Left cardiac atrium (tissue), 4 donors: ENCODE results near the gene RGCC. TPM values are rescaled to one million over a fixed set of nuclear protein-coding genes. Genes with fewer than 3 reads are reported as not detected.
"Not testable (repeated sequence)": the region's sequence is repeated elsewhere in the genome, so short reads cannot be mapped to it uniquely, and the experiment has no call there.

Experiments used
- ATAC-seq, 2 donors: fragments of 200-7000 bp; cut with Tn5 transposase; one replicate each; pipeline ENCODE4 v1.9.1; 2020; ENCODE audit warnings: mild to moderate bottlenecking in 2 of 2, moderate library complexity in 2 of 2
- DNase-seq: peaks from one replicate; pipeline ENCODE4 v3.0.0-alpha.2; 2020
- intact Hi-C, 2 donors: fragments of 100-400 bp; cut with DNase I; formaldehyde crosslinking; loops; one replicate each; pipeline versions ENCODE4 v1.14.1 to v1.15.1; 2022 to 2023
- total RNA-seq, 2 donors: library from RNA; stranded (reverse); fragmentation: NEBNext Ultra II Directional; extraction: Animal tissue kit (Norgen Biotek cat#: 25700); gene quantifications; one replicate each; pipeline ENCODE4 v1.2.1, GENCODE V29; 2021
- donor health status: DM: no; HTN: yes; CAD: no.
- donor health status: DM: no; HTN: yes; CAD: no; lungs with severe emphysema.
- donor health status: DM: yes; HTN: yes; CAD: no.
- donor health status: Dilated cardiomyopathy.

The RGCC gene
- total RNA-seq, 2 donors from 2014 or later: 40.8 to 43.2 TPM

DNA sequence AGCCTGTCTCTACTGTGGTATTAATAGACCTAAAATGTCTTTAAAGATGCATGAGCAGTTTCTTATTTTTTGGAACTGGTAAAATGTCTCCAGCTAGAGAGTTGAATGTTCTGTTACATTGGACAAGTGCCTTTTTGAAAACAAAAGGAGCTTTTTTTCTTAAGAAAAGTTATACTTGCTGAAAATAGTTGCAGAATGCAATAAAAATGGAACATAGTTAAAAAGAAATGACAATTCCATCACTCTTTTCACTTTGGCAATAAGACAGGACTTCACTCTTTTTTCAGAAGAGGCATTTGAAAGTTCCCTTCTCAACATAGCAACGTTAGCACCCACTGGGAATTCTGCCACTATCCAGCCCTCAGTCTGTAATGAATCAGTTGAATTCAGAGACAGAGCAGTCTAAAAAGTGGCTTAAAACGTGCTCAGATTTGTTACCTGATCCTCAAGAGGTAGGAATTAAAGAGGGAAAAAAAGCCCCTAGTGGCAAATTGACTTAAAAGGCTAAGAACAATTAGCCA lies 10.1 kb downstream of the RGCC start:
- intact Hi-C loops: no loop called here
- ATAC-seq (no peak), DNase-seq (no peak)

DNA sequence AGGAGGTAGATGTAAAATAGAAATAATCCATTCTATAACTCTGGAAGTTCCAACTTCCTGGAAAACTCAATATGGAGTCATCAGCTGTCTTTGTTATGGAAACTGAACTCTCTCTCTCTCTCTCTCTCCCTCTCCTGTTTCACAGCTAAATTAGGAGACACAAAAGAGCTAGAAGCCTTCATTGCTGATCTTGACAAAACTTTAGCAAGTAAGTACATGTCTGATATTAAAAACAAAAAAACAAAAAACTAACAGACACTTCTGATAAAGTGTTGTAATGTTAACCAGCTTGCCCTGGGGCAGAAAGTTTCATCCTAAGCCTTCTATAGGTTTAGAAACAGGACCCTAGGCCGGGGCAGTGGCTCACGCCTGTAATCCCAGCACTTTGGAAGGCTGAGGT lies 11.3 kb downstream of the RGCC start:
- no peak for DNase-seq
- intact Hi-C loops: no loop called here
- ATAC-seq: no peak

DNA sequence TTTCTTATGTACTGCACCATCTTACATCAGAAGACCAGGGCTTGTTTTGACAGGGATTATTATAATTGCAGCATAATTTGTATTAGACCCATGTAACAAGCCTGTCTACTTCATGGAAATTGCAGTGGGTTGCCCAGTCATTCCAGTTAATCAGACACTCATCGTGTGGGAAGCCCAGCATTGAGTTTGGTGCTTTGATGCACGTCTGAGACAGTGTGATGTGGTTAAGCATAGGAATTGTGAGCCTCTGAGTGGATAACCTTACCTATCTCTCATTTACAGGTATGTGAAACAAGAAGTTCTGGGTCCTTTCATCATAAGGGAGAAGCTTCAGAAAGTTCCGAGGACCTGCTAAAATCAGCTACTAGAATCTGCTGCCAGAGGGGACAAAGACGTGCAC lies 12.8 kb downstream of the RGCC start:
- ATAC-seq (no peak), DNase-seq (no peak)
- intact Hi-C loops: no loop called here

DNA sequence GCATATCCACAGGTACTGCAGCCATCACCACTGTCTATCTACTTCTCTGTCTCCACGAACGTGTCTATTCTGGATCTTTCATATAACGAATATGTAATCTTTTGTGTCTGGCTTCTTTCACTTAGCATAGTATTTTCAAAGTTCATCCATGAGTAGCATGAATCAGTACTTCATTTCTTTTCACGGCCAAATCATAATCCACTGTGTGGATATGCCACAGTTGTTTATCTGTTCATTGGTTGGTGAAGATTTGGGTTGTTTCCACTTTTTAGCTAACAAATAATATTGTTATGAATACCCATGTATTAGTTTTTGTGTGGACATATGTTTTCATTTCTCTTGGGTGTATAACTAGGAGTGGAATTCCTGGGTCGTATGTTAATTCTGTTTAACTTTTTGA lies 14.4 kb downstream of the RGCC start:
- no peak for ATAC-seq
- intact Hi-C loops: no loop called here
- no peak for DNase-seq

DNA sequence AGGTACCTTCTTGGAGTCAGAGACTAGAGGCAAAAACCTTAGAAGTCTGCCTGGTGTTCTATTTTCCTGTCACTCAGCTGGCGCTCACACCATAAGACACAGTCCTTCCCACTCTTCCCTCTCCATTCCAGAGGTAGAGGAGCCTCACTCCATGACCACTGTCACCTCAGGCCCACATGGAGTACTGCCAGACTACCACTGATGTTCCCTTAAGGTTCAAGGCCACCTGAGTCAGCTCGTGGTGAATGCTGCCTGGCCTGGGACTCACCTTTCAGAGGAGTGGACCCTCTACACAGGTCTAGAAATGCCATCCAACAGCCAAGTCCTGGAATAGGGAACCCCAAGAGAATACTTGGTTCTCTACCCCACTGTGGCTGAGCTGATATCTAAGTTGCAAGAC lies 29.9 kb downstream of the RGCC start:
- ATAC-seq: no peak
- intact Hi-C loops: no loop called here
- no peak for DNase-seq

DNA sequence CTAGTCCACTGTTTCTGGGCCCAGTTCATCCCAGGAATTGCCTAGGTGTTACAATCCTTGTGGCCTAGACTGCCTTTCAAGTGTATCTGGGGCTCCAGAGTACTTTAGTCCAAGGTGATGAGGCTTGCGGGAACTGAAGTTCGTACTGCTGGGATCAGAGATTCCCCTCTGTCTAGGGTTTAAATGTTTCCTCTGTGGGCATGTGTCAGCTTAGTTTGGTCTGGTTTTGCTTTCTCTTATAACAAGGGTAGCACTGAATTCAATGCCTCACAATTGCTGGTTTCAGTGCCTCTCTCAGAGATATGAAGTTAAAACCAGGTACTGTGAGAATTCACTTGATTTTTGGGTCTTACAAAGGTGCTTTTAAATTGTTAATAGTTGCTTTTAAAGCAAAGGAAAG lies 30.8 kb downstream of the RGCC start:
- ATAC-seq: no peak
- DNase-seq: no peak
- intact Hi-C loops: no loop called here

DNA sequence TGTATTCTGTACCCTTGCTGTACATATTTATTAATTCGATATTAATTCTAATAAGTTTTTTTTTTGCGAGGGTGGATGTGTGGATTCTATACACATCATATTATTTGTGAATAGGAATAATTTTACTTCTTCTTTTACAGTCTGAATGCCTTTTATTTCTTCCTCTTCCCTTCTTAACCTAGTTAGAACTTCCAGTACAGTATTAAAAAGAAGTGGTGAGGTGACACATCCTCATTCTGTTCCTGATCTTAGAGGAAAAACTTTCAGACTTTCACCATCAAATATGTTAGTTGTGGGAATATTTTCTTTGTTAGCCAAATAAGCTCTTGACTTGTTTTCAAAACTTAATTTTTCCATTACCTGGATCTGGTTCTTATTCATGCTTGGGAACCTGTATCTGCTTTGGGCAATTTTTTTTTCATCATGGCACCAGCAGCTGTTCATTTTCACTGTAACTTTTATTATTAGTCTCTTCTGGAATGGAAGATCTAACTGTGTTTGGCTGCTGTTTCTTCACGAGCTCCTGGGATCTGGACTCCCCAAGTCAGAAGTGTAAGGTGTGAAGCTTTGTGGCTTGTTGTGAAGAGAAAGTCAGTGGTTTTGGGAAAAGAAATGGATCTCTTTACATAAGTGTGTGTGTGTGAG lies 33.1 kb downstream of the RGCC start:
- intact Hi-C loops: no loop called here
- ATAC-seq: no peak

DNA sequence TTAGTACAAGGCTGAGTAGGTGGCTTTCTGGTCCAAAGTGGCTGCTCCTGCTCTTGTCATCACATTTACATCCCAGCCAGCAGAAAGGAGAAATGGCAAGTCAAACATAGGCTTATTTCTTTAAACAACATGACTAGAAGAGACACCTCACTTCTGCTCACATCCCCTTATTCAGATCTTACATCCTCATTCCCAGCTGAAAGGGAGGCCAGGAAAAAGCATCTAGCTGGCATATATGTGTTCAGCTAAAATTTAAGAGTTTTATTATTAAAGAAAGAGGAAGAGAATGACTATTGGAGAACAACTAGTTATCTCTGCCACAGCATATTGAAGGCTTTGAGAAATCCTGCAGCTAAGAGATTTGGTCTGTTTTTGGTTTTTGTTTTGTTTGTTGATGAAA lies 34.1 kb downstream of the RGCC start:
- DNase-seq: no peak

More for the DNA sequence above, 33.1 kb downstream of the RGCC start:
- no peak for DNase-seq

DNA sequence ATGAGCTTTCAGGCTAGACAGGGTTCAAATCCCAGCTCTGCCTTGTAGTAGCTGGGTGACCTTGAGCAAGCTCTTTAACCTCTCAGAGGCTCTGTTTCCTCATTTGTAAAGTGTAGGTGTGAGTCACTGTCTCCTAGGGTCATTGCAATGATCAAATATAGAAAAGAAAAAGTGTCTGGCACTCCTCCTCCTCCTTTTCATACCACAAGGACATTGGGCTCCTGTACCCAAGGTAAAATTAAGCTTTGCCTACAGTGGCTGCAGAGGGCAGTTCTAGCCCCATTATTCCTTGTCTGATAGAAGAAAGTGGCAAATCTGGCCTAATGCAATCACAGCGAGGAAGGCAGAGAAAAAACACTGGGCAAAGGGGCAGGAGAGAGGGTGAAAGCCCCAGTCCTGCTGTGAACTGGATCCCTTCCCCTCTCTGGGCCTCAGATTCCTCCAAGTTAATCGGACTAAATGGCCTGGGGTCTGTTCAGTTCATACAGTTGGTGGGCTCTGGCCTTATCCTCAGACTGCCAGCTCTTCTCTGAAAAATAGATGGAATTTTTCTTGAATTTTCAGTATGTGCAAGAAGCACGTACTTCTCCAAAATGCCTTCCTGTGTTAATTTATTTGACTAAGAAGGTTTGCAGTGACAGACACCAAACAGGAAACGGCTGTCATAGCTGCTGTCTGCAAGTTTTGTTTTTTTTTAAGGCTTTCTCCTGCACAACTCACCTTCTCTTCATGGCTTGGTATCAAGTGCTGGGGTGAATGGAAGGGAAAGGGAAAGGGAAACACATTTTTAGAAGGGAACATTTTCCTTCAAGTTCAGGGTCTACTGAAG lies 35.3 kb downstream of the RGCC start:
- ATAC-seq (no peak), DNase-seq (no peak)
- intact Hi-C loops: no loop called here

More for the DNA sequence above, 34.1 kb downstream of the RGCC start:
- no peak for ATAC-seq
- intact Hi-C loops: no loop called here

DNA sequence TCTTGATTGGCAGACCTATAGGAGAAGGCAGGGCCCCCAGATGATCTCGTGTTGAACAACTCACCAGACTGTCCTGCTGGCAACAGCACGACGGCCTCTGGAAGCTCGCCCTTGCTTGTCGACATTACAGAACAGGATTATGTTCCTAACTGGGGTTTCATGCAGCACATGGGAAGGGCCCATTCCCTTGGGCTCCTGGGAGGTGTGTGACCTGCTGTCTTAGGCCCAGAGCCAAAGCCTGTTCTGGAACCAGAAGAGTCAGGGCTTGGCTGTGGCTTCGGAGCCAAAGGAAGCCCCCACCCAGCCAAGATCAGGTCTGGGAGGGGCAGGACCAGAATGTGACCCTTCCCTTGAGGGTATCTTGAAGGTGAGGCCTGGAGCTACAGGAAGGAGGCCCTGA lies 36.9 kb downstream of the RGCC start:
- ATAC-seq (peak in 1 of 2 donors; percentile 53), DNase-seq (no peak)
- intact Hi-C loops: no loop called here

DNA sequence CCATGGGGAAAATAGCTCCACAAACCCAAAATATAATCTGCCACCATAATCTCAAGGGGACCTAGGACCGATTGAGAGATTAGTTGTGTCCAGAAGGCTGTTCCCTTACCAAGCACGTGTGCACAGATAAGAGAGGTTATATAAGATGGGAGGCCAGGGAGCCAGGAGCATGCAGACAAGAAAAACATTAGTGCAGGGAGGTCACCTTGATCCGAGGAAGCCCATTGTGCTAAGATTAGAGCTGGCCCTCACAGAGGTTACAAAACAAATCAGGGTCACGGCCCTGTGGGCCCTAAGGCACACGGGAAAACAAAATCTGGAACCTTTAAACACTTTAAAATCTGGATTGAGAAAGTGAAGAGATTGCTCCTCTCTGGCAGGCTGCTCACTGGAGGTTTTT lies 37.7 kb downstream of the RGCC start:
- DNase-seq (no peak), ATAC-seq (peak; percentile 28 to 34)
- intact Hi-C loops: no loop called here

DNA sequence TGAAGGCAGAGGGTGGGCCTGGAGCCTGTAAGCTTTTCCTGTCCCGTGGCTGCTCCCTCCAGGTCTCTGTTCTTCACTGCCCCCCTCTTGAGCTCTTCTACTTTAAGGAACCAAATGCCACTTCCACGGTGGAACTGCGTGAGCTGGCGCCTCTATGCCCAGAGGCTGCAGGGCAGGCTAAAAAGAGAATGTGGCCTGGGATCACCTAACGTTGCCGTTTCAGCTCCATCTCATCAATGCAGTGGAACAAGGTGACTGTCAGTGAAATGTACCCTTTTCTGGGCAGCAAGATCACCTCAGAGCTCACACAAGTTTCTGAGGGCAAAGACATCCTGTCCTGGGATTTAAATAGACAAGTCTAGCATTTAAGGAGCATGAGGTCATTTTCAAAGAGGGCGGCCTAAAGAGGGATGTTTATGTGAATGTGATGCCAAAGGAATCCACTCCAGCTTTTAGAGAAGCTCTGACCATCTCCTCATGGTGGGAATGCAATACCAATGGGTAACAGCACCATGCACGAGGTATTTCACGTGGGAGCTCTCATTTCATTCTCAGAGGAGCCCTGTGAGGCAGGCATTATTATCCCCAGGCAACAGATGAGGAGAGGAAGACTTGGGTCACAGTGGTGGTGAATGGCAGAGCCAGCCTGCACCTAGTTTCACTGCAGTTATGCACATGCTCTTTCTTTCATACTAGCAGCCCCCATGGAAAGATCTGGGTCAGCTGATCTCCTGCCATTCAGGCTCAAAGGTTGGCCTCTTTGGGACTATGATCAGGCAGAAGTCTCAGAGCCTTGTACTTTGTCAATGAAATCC lies 39.3 kb downstream of the RGCC start:
- peak in 1 of 2 donors; percentile 23 for ATAC-seq
- intact Hi-C loops: no loop called here
- DNase-seq: no peak

DNA sequence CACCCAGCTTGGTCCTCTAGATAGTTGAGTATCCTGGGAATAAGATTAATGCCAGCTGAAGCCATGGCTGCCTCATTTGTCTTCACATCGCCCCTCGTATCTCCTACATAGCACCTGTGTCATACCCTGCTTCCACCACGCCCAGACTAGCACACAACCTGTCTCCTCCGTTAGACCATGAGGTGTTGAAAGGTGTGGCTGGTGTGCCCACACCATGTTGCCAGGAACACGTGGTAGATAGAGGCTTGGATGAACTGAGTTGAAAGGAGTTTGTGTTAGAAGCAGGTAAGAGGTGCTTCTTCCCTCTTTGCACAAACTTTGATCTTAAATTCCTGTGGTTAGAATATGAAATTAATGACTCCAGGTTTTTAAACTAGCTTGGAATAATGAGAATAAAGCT lies 40.1 kb downstream of the RGCC start:
- DNase-seq (no peak), ATAC-seq (no peak)
- intact Hi-C loops: no loop called here

DNA sequence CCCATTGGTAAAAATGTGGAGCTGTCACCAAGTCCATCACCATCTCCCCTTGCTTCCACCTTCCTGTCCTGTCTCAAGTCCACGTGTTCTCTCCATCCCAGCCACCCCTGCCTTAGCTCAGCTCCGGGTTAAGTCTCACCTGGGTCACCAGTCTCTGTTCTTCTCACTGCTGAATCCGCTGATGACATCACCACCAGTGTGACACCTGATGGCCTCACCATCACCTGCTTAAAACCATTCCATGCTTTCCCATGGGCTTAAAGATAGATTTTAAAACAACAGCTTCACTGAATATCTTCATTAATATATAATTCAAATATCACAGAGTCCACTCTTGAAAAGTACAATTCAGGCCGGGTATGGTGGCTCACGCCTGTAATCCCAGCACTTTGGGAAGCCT lies 42.1 kb downstream of the RGCC start:
- ATAC-seq (no peak), DNase-seq (no peak)
- intact Hi-C loops: no loop called here

DNA sequence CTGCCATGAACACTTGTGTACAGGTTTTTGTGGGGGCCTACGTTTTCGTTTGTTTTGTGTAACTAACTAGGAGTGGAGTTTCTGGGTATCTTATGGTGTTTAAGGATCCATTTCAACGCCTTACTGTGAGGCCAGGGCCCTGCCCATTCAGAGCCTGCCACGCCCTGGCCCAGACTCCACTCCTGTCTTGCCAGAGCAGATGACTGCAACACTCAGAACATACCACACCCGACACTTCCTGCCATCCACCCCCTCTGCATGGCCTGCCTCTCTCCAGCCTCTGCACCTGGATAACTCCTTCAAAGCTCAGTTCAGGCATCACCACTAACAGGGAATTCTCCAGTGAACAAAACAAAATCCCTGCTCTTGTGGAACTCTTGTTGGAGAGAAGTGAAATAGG lies 43.2 kb downstream of the RGCC start:
- ATAC-seq (peak in 1 of 2 donors; percentile 19), DNase-seq (no peak)
- intact Hi-C loops: no loop called here

DNA sequence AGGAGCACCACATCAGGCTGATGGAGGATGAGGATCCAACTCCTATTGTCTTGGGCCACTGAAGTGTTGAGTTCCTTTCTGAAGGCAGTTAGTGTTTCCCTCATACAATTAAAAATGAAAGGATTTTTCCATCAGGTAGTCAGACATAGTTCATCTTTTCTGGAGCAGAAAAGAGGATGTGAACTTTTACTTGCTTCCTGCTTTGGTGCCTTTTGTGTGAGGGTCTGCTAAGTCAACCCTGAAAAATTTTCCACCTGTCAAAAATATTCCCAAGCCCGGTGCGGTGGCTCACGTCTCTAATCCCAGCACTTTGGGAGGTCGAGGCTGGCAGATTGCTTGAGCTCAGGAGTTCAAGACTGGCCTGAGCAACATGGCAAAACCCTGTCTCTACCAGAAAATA lies 43.9 kb downstream of the RGCC start:
- intact Hi-C loops: no loop called here
- DNase-seq (no peak), ATAC-seq (no peak)

DNA sequence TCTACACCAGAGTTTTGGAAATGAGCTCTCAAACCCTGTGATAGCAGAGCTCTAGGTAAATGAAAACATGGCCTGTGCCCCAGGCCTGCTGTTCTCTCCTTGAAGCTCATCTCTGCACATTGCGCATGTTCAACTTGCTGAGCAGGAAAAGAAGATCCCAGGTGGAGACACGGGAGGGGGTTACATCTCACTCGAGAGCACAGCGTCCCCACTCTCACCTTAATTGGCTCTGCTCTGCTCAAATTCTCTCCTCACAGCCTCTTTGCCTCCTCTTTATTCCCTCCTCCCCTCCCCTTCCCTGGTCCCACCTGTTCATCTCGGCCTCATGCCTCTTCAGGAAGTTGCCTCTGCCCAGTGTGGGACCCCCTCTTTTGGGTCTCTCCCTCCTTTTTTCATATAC lies 44.7 kb downstream of the RGCC start:
- no peak for DNase-seq
- no peak for ATAC-seq
- intact Hi-C loops: no loop called here

DNA sequence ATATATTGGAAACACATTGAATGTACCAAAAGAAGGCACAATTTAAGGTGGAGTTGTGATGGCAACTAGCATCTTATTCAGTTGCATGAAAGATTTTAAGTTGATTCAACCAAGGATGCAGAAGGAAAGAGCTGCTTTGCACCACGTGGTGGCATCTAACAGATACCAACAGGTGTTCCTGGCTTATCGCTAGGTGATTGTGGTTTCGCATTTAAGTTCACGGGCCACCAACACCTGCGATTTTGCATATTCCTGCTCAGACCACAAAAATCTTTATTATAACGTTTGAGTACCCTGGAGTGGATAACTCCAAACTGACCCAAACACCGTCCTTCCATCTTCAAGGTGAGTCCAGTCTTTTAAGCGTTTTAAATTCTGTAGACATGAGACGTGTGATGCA lies 45.3 kb downstream of the RGCC start:
- intact Hi-C loops: no loop called here
- ATAC-seq (no peak), DNase-seq (no peak)

DNA sequence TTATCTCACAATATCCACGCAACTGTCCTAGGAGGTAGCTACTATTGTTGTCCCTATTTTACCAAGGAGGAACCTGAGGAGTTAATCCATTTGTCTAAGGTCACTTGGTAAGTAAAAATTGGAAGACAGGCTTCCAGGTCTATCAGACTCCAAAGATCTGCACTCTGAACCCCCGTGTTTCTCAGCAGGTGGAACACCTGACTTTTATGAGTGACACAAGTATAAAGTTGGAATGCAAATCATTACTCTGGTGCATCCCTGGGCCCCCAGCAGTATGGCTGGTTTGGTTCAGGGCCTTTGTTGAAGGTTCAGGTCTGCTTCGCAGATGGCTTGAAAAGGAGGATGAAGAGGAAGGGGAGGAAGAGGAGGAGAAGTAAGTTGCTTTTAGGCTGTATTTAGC lies 46.0 kb downstream of the RGCC start:
- DNase-seq (no peak), ATAC-seq (no peak)
- intact Hi-C loops: no loop called here

DNA sequence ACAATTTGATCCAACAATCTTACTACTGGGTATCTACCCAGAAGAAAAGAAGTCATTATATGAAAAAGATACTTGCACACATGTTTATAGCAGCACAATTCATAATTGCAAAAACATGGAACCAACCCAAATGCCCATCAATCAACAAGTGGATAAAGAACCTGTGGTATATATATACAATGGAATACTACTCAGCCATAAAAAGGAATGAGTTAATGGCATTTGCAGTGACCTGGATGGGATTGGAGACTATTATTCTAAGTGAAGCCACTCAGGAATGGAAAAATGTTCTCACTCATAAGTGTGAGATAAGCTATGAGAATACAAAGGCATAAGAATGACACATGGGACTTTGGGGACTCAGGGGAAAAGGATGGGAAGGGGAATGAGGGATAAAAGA lies 47.3 kb downstream of the RGCC start:
- intact Hi-C loops, DNase-seq, ATAC-seq: not testable (repeated sequence)
